ENCODE measurements around the gene NHLRC2.
A peak's percentile ranks its signal among the peaks of the same experiment; 100 is the strongest.
"Not testable (repeated sequence)": the region's sequence is repeated elsewhere in the genome, so short reads cannot be mapped to it uniquely, and the experiment has no call there.

Gene NHLRC2, protein sequence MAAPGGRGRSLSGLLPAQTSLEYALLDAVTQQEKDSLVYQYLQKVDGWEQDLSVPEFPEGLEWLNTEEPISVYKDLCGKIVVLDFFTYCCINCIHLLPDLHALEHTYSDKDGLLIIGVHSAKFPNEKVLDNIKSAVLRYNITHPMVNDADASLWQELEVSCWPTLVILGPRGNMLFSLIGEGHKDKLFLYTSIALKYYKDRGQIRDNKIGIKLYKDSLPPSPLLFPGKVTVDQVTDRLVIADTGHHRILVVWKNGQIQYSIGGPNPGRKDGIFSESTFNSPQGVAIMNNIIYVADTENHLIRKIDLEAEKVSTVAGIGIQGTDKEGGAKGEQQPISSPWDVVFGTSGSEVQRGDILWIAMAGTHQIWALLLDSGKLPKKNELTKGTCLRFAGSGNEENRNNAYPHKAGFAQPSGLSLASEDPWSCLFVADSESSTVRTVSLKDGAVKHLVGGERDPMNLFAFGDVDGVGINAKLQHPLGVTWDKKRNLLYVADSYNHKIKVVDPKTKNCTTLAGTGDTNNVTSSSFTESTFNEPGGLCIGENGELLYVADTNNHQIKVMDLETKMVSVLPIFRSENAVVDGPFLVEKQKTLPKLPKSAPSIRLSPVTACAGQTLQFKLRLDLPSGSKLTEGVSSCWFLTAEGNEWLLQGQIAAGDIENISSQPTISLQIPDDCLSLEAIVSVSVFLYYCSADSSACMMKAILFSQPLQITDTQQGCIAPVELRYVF

DNA sequence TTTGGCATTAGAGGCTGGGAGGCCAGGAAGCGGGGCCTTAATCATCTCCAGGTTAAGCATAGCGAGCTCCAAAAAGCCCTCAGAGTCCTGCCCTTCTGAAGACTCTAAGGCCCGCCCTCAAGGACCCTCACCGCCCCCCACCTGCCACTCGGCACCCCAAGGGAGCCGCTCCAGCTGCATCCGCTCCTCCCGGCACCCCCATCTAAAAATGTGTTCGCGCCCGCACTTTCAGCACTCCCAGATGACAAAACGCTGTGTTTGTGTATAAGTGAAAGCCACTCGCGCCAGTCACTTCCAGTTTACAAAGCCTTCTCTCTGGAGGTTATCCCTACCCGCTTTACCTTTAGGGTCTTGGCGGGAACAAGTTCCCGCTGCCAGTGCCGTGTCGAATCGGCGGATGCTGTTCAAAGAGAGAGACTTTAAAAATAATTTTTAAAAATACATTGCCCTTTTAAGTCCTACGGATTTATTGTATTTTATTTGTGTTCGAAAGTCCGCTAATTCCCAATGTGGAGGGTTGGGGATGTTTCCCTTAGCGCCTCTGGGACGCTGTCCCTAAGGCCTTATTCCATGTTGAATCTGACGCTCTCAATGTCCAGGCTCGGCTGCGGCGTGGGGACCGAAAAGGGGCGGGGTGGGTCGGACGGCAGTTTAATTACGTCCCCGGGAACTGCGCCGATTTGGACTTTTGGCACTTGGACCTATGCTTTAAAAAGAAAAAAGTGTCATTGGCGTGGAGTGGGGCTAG, at the start of gene NHLRC2, which contains the start of gene DCLRE1A:
NHLRC2 (plus strand) TSS at position 649 of the 748 bp plus-strand sequence. CDS start 212 bp downstream, outside the sequence.
DCLRE1A (minus strand) TSS at position 70 of the 748 bp plus-strand sequence. CDS start 900 bp downstream, outside the sequence.
- DNase-seq (ENCODE audit: low read depth): peak; percentile 43

DNA sequence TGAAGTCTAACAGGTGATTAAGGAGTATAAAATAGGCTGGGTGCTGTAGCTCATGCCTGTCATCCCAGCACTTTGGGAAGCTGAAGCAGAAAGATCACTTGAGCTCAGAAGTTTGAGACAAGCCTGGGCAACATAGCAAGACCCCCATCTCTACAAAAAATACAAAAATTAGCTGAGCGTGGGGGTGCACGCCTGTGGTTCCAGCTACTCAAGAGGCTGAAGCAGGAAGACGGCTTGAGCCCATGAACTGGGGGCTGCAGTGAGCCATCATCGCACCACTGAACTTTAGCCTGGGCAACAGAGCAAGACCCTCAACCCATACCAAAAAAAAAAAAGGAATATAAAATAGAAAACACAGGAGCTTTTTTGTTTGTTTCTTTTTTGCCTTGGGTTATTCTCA, 48.0 kb upstream of the NHLRC2 start:
- DNase-seq (ENCODE audit: low read depth): no peak

DNA sequence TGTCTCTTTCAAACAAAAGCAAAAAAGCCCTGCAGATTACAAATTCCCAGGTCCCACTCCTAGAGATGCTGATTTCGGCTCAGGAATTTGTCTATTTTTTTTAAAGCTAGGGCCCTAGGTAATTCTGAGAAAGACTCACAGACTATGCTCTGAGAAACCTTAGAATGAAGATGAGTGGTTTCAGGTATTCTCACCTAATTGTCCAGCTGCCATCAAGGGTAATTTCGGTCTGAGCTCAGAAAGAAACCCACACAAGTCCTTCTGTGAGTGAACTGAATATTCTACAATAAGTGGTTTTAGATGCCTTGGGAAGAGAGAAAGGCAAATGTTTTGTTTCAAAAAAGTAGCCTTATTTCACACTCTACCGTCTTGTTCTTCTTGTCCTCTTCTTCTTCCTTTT, 46.3 kb upstream of the NHLRC2 start:
- no peak for DNase-seq (ENCODE audit: low read depth)

DNA sequence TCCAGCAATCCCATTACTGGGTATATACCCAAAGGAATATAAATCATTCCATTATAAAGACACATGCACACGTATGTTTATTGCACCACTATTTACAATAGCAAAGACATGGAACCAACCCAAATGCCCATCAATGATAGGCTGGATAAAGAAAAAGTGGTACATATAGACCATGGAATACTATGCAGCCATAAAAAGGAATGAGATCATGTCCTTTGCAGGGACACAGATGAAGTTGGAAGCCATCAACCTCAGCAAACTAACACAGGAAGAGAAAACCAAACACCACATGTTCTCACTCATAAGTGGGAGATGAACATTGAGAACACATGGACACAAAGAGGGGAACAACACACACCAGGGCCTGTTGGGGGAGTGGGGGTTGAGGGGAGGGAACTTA, 39.8 kb upstream of the NHLRC2 start:
- DNase-seq (ENCODE audit: low read depth): not testable (repeated sequence)

DNA sequence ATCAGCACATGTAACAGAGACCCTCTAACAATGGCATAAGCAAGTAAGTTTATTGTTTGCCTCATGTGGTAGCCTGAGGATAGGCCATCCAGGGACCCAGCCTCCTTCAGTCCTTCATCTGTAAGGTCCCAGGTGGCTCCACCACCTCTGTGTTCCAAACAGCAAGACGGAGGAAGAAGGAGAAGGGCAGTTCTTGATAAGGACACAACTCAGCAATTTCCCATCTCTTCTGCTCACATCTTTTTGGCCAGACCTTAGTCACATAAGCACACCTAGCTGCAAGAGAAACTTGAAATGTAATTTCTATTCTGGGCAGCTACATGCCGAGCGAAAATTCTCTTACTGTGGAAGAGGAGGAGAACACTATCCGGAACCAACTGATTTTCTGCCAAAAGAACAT, 34.5 kb upstream of the NHLRC2 start:
- no peak for DNase-seq (ENCODE audit: low read depth)

DNA sequence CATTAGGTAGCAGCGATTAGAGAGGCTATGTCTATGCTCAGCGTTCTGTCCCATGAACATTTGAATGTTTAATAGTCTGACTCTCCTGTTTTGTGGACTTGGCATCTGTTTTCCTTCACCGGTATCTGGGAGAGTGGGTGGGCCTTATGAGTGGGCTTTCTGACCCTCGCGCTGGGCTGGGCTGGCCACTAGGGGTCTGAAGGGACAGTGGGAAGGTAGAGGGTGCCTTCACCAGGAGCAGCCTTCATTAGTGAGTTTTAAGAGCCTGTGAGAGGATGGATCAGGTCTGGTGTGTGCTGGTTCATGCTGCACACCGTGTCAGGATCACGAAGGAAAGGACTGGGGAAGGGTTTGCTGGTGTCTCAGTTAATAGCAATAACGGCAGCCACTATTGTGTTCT, 34.0 kb upstream of the NHLRC2 start:
- DNase-seq (ENCODE audit: low read depth): no peak

DNA sequence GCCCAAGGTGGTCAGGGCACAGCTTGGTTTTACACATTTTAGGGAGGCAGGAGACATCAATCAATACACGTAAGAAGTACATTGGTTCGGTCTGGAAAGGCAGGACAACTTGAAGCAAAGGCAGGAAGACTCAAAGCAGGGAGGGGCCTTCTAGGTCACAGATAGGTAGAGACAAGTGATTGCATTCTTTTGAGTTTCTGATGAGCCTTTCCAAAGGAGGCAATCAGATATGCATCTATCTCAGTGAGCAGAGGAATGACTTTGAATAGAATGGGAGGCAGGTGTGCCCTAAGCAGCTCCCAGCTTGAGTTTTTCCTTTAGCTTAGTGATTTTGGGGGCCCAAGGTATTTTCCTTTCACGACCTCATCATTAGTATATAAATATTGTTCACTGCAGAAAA, 33.2 kb upstream of the NHLRC2 start:
- DNase-seq (ENCODE audit: low read depth): not testable (repeated sequence)

DNA sequence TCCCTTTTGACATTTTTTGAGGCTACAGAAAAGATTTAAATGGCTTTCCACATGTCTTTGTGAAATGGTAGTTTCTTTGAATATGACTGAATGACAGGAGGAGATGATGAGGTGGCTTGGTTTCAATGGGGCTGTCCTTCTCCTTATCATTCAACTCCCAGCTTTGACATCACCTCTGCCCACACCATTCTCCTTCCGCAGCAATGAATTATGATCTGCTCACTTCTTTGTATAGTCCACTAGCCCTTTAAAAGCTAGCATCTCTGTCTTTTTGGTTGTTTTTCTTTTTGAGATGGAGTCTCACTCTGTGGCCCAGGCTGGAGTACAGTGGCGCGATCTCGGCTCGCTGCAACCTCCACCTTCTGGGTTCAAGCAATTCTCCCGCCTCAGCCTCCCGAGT, 32.3 kb upstream of the NHLRC2 start:
- no peak for DNase-seq (ENCODE audit: low read depth)

DNA sequence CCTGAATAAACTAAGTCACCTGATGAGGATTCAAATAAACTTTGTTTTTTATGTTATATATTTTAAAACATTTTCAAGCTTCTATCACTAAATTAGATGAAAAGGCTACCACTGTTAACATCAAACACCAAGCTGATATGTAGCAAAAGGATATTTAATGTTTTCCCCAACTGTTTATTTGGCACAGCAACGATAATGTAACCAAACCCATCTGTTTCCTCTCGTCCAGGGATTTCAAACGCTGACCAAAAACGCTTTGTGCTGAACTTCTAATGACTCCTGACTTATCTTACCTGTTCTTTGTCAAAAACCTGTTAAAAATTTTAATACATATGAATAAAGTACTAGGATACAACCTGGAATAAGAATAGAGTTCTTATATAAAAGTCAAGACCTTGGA, 31.1 kb upstream of the NHLRC2 start:
- no peak for DNase-seq (ENCODE audit: low read depth)

DNA sequence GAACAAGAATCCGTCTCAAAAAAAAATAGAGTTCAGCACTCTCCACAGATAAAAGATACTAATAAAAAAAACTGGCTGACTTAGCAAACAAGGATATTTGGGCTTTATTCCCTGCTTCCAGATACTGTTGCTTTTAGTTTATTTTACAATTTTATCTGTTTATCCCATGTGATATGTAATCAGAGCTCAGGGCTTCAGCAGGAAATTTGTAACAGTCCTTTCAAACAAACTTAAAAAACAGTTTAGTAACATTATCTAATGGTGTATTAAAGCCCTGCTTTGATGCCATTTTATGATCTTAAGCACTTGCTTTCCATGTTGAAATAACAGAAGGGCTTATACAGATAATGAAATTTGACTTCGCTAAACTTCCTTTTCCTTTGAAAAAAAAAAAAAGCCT, 28.7 kb upstream of the NHLRC2 start:
- DNase-seq (ENCODE audit: low read depth): no peak

DNA sequence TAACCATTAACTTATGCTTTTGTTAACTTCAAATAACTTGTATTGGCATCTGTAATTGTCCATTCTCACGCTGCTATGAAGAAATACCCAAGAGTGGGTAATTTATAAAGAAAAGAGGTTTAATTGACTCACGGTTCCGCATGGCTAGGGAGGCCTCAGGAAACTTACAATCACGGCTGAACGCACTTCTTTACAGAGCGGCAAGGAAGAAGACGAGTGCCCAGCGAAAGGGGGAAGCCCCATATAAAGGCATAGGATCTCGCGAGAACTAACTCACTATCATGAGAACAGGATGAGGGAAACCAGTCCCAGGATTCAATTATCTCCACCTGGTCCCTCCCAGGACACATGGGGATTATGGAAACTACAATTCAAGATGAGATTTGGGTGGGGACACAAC, 25.9 kb upstream of the NHLRC2 start:
- not testable (repeated sequence) for DNase-seq (ENCODE audit: low read depth)

DNA sequence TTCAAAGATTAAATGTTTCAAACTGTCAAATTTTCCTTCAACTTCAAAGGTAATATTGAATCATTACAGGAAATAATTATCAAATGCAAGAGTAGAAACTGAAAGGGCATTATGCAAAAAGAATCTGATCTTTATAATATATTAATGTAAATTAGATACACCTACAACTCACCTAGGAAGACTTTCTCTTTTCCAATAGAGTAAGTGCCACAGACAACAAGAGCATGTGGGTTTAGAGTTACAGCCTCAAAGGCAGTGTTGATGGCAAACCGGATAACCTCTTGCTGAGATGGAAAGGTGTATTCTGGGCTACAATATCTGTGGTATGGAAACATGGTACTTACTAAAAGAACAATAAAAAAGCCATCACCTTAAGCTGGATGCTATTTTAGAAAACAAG, 12.3 kb upstream of the NHLRC2 start:
- DNase-seq (ENCODE audit: low read depth): no peak

DNA sequence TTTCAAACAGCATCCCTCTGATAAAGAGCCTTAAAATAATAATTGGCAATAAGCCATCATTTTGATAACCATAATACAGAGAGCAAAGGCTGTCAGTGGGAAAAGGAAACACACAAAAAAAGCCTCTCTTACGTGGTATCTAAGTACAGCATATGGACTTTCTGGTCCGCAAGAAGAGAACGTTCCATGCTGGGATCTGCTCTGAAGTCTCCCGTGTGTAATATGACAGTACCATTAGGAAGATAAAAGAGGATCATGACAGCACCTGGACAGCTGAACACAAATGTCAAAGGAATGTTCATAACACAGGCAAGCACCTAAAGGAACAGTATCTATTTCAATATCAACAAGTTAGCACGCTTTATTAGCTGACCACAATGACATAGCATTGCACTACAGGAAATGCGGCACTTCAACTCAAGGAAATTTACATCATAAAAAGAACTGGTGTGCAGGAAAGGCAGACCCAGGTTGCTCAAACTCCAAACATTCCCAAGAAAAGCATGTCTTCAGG, 10.4 kb upstream of the NHLRC2 start:
- DNase-seq (ENCODE audit: low read depth): no peak

DNA sequence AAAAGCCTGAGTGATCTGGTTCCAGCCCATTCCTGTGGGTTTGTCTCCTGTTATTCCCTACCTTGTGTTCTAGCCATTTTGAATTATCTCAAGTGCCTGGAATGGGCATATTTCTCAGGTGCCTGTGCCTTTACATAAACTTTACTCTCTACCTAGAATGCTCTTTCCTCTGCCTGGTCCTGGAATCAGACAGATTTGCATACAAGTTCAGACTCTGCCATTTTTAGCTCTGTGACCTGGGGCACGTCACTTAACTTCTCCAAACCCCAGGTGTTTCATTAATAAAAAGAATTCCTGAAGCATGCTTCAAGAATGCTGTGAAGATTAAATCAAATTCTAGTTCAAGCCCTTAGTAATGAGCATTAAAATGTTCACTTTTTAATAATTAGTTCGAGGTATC, 8.4 kb upstream of the NHLRC2 start:
- DNase-seq (ENCODE audit: low read depth): no peak

DNA sequence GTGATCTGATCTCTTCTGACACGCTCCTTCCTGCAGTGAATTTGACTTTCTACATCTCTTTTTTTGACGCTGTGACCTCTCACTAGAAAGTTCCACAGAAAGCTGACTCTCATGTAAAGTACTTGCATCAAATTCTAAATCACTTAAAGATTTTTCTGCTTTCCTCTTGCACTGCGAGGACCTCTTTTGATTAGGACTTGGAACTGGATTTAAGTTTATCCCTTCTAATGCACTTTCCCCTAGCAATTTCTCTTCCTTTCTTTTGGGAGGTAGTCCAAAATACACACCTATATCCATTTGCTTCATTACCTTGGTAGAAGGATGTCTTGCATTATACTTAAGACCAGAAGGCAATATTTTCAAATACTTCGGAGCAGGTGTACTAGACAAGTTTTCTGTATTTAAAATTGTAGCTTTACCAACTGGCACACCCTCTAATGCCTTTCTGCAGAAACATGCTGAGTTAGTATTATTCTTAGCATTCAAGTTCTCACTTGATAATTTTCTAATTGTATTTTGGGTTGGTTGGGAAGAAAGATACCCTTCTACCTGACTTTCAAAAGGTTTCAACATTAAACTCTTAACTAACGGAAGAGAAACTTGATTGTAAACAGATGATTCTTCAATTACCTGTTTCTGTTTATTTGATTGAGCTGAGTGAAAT, 5.2 kb upstream of the NHLRC2 start:
- no peak for DNase-seq (ENCODE audit: low read depth)

DNA sequence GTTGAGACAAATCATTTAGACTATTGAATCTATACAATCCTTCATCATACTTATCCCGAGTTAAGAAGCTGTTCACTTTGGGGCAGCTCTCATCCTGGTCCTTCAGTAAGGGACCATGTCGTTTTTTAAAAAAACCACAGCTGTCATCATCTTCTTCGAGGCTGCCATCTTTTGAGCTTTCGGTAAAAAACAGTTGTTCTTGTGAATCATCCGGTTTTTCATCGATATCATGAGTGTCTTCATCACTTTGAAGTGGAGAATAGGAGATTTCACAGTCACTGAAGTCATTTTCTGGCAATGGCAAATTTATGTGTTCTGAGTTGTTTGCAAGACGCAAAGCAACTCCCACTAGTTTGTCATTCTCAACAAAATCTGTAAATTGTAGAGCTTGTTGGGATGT, 4.5 kb upstream of the NHLRC2 start:
- DNase-seq (ENCODE audit: low read depth): no peak

DNA sequence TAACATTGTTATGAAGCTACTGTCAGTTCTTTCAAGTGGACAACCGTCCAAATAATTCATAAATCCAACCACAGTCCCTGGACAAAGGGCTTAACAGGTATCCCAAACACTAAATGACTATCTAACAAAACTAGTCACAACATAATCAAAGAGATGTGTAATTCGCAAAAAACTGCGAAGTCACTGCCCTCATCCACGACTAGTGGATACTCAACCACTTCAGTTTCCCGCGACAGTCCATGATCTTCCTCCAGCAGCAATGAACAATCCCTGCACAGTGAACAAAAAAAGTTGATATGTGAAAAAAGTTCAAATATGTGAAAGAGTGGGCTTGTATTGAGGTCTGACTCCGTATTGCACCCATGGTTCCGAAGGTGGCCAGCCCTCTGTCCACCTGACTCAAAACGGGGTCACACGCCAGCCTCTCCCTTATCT, 866 bp upstream of the NHLRC2 start:
- no peak for DNase-seq (ENCODE audit: low read depth)

DNA sequence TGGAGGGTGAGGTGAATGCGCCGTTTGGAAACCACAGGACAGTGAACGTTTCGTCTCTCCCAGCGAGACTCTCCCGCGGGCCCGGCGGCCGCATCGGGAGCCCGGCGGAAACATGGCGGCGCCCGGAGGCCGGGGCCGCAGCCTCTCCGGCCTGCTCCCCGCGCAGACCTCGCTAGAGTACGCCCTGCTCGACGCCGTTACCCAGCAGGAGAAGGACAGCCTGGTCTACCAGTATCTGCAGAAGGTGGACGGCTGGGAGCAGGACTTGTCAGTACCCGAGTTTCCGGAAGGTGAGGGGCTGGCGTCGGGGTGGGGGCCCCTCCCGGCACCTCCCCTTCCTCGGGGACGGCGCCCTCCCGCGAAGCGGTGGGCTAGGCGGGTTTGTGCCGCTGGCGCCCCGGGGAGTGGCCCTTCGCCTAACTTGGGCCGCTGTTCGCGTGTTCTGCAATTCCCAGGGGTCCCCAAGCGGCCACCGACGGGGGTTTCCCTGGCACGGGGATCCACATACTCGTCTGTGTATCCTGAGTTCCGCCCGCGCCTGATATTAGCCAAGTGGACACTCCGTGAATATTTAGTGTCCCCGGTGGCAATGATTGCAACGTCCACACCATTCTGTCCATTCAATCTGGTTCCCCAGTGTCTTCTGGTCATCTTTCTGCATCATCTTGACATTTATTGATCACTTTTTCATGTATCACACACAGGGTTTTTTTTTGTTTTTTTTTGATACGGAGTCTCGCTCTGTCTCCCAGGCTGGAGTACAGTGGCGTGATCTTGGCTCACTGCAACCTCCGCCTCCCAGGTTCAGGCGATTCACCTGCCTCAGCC, 514 bp downstream of the NHLRC2 start:
- DNase-seq (ENCODE audit: low read depth): no peak

DNA sequence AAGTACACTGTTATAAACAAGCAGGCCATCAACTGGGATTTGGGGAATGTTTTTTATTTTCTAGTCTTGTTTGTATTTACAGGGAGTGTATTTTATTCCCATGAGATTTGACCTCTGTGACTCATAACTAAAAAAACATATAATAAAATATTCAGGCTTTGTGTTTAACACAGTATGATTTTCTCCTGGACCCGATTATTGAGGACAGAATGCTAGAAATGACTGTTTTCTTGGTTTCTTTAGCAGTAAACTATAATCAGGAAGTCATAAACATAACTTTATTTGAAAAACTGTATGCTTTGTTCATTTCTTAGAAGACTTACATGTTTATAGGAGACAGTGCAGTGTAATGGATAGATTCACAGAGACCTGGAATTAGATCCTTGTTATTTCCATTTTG, 2.1 kb downstream of the NHLRC2 start:
- DNase-seq (ENCODE audit: low read depth): no peak

DNA sequence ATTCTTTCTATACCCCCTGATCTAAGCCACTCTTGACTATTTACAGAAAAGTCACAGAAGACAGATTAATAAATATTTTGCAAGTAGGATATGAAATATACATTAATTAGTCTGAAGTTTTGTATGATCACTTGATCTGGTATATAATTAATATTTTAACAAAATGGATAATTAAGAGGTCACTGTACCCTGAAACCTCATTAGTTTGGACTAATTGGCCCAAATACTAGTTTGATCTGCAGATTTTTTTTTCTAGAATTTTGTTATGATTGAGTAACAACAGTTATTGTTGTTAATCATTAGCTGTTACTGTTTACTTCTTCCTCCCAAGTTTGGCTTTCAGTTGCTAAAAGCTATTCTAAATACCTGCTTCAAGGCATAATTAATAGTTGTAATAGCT, 2.7 kb downstream of the NHLRC2 start:
- DNase-seq (ENCODE audit: low read depth): no peak

DNA sequence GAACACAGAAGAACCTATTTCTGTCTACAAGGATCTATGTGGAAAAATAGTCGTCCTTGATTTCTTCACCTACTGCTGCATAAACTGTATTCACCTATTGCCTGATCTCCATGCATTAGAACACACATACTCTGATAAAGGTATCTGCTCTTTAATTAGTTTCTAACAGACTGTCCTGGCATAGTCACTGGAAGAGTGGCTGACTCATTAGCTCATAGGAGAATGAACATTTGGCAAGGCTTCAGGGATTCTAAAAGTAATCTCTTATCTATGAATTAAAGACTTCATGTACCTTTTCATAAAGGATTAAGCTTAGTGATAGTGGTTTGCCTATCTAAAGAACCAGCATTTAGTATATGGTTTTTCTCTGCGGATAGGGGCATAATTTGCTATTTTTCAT, 4.1 kb downstream of the NHLRC2 start:
- DNase-seq (ENCODE audit: low read depth): no peak

All from stimulated activated CD8-positive, alpha-beta memory T cell treated with anti-CD3 and anti-CD28 coated beads, Interleukin-15, amount 100 ng/mL, for 1 hour (primary cell).